ENCODE data around the gene EDAR. TPM values are rescaled to one million over a fixed set of nuclear protein-coding genes. Genes with fewer than 3 reads are reported as not detected.

Gene EDAR
- total and polyA plus RNA-seq, 5 experiments from 2014 or later, result 2.8 to 11.8 (median 10.5) TPM

DNA sequence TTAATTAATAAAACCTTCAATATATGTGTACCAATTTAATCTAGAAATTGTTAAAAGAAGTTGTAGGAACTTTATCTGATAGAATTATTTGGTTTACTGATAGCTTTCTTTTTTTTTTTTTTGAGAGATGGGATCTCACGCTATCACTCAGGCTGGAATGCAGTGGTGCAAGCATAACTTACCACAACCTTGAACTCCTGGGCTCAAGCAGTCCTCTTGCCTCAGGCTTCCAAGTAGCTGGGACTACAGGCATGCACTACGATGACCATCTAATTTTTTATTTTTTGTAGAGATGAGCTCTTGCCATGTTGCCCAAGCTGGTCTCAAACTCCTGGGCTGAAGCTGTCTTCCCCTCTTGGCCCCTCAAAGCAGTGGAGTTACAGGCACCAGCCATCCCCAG is 135.6 kb downstream of the EDAR start:
- H3K36me3 Mint-ChIP-seq, result peaks cover 0 to 20% (median 19%) of the 10 kb centered on the region in 3 donors
- H3K4me1 Mint-ChIP-seq, result peaks cover 0 to 3% (median 0%) of the 10 kb centered on the region in 4 donors
- H3K27ac Mint-ChIP-seq, result no peak overlapping the region
- POLR2A ChIA-PET, result interaction anchor here (0.9 kb wide), 1 partner anchor 133 kb away, joined by 3 read pairs; no protein-coding TSS in a partner anchor
- no peaks in the 10 kb centered on the region for H3K27me3 Mint-ChIP-seq
- H3K4me3 Mint-ChIP-seq, result no peak overlapping the region
- DNase-seq, result no peak
- ATAC-seq, result no peak
- no peaks in the 10 kb centered on the region for H3K9me3 Mint-ChIP-seq

DNA sequence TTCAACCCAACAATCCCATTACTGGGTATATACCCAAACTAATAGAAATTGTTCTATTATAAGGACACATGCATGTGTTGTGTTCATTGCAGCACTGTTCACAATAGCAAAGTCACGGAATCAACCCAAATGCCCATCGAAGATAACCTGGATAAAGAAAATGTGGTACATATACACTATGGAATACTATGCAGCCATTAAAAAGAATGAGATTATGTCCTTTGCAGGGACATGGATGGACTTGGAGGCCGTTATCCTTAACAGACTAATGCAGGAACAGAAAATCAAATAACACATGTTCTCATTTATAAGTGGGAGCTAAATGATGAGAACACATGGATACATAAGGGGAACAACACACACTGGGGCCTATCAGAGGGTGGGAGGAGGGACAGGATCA is 136.6 kb downstream of the EDAR start:
- H3K4me1 Mint-ChIP-seq, result peaks cover 0 to 3% (median 0%) of the 10 kb centered on the region in 4 donors
- H3K27me3 Mint-ChIP-seq, result no peaks in the 10 kb centered on the region
- POLR2A ChIA-PET, result no interaction called here
- peaks cover 0 to 21% (median 16%) of the 10 kb centered on the region in 3 donors for H3K36me3 Mint-ChIP-seq
- H3K27ac Mint-ChIP-seq, result peak overlapping the region in 1 of 10 donors; percentile 16
- H3K9me3 Mint-ChIP-seq, result no peaks in the 10 kb centered on the region
- ATAC-seq (no peak), DNase-seq (no peak)
- H3K4me3 Mint-ChIP-seq, result no peak overlapping the region

DNA sequence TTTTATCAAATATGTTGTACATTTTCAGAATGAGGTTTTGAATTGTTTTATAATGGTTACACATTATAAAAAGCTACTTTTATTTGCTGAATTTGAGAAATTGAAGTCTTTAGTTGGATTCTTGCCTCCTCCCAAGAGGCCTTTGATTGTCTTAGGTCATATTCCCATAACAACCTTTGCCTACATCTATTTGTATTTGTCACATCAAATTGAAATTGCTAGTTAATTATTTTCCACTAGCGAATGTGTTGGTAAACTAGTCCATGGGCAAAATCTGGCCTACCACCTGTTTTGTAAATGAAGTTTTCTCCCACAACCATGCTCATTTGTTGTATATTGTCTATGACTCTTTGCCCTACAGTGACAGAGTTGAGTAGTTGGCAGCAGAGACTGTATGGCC is 142.0 kb downstream of the EDAR start:
- Mint-ChIP-seq H3K4me1 (no peaks in the 10 kb centered on the region), H3K27ac (no peak overlapping the region), H3K27me3 (no peaks in the 10 kb centered on the region), H3K4me3 (no peak overlapping the region), H3K9me3 (no peaks in the 10 kb centered on the region), H3K36me3 (peaks cover 4 to 38% (median 21%) of the 10 kb centered on the region in 3 donors)
- ATAC-seq (no peak), DNase-seq (no peak)
- POLR2A ChIA-PET, result no interaction called here

DNA sequence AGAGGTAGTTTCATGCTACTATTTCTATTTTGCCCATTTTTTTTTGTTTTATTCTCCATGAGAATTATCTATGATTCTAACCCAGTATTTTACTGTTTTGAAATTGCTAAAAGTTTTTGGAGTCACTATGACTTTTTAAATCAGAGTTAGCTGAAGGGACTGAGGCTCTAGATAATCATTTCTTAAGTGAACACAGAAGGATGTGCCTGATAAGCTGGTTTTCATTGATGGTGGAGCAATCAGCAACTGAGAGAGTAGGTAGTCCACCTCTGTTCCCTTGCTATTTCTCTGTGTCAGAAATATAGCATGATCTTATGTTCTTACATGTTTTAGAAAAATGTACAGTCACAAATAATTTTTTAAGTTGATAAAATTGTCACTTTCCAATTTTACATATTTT is 143.1 kb downstream of the EDAR start:
- no peaks in the 10 kb centered on the region for H3K27me3 Mint-ChIP-seq
- ATAC-seq, result no peak
- no peaks in the 10 kb centered on the region for H3K4me1 Mint-ChIP-seq
- DNase-seq, result no peak
- peaks cover 14 to 42% (median 27%) of the 10 kb centered on the region in 3 donors for H3K36me3 Mint-ChIP-seq
- peaks cover 0 to 9% (median 0%) of the 10 kb centered on the region in 9 donors for H3K9me3 Mint-ChIP-seq
- H3K27ac Mint-ChIP-seq, result no peak overlapping the region
- POLR2A ChIA-PET, result no interaction called here
- H3K4me3 Mint-ChIP-seq, result no peak overlapping the region

Other genes starting within 250 kb of the EDAR start
- 10 to 100 TPM in 1 of 2 experiments, 1 to 10 TPM in 1; 8.5 to 10.4 TPM for gene CCDC138, start 202.4 kb downstream of the EDAR start, total RNA-seq
- 1 to 10 TPM; 5.9 to 7.5 (median 6.5) TPM for gene CCDC138, start 202.4 kb downstream of the EDAR start, polyA plus RNA-seq
- 10 to 100 TPM; 14.9 to 15.1 TPM for gene SH3RF3, start 140.0 kb upstream of the EDAR start, total RNA-seq
- gene SH3RF3, start 140.0 kb upstream of the EDAR start, polyA plus RNA-seq, result 1 to 10 TPM in 2 of 3 donors, under 1 TPM in 1; 0.39 to 4.4 (median 1.4) TPM